OCI-LY1 (cell line): ENCODE results near the gene TRMT1L.

Source experiments
- H2AFZ ChIP-seq: fragments of 200-600 bp; sonication (generic), shearing (Covaris generic); 2 replicates; pipeline ENCODE4 v1.6.0; 2014; ENCODE audit warnings: antibody characterized with exemption, mild to moderate bottlenecking, low read length
- H3F3A ChIP-seq: fragments of 200-600 bp; sonication (generic), shearing (Covaris generic); 2 replicates; pipeline ENCODE4 v1.6.0; 2014; ENCODE audit warnings: mild to moderate bottlenecking, antibody characterized with exemption, low read length, moderate library complexity; ENCODE audit not compliant: insufficient read depth
- H3K27ac ChIP-seq: fragments of 200-600 bp; sonication (generic); 2 replicates; pipeline ENCODE4 v1.5.1; 2014; ENCODE audit warnings: low read length, mixed run types, mild to moderate bottlenecking, low read depth; ENCODE audit not compliant: poor library complexity, severe bottlenecking
- H3K27me3 ChIP-seq: fragments of 200-600 bp; sonication (generic); 2 replicates; pipeline ENCODE4 v1.6.0; 2014; ENCODE audit warnings: antibody characterized with exemption, mild to moderate bottlenecking, low read length, moderate library complexity; ENCODE audit not compliant: insufficient read depth
- H3K36me3 ChIP-seq: fragments of 200-600 bp; sonication (generic); 2 replicates; pipeline ENCODE4 v1.6.1; 2014; ENCODE audit warnings: mild to moderate bottlenecking, antibody characterized with exemption, low read length, moderate library complexity, mixed read lengths; ENCODE audit not compliant: insufficient read depth
- H3K4me1 ChIP-seq: fragments of 200-600 bp; sonication (generic); 2 replicates; pipeline ENCODE4 v1.5.1; 2014; ENCODE audit warnings: mild to moderate bottlenecking, low read length, moderate library complexity; ENCODE audit not compliant: insufficient read depth, severe bottlenecking
- H3K4me2 ChIP-seq: fragments of 200-600 bp; sonication (generic), shearing (Covaris generic); 2 replicates; pipeline ENCODE4 v1.6.1; 2014; ENCODE audit warnings: low read length
- H3K4me3 ChIP-seq: fragments of 200-600 bp; sonication (generic); 2 replicates; pipeline ENCODE4 v1.5.1; 2014; ENCODE audit warnings: low read length, low read depth, mild to moderate bottlenecking, mixed read lengths; ENCODE audit not compliant: poor library complexity, severe bottlenecking
- H3K79me2 ChIP-seq: fragments of 200-600 bp; shearing (Covaris generic); 2 replicates; pipeline ENCODE4 v1.6.1; 2016; ENCODE audit warnings: mixed run types, low read length, mixed read lengths; ENCODE audit not compliant: insufficient read depth
- H3K9ac ChIP-seq: fragments of 200-600 bp; sonication (generic), shearing (Covaris generic); 2 replicates; pipeline ENCODE4 v1.6.1; 2014; ENCODE audit warnings: mild to moderate bottlenecking, low read length, mixed read lengths
- H3K9me2 ChIP-seq: fragments of 200-600 bp; sonication (generic), shearing (Covaris generic); 2 replicates; pipeline ENCODE4 v1.6.1; 2014; ENCODE audit warnings: low read depth, mild to moderate bottlenecking, low read length, mixed read lengths
- H3K9me3 ChIP-seq: fragments of 200-600 bp; shearing (Covaris generic); 2 replicates; pipeline ENCODE4 v1.6.1; 2014; ENCODE audit warnings: low read length, mixed read lengths
- H4K20me1 ChIP-seq: fragments of 200-600 bp; sonication (generic), shearing (Covaris generic); 2 replicates; pipeline ENCODE4 v1.6.0; 2016; ENCODE audit warnings: mild to moderate bottlenecking, low read length; ENCODE audit not compliant: insufficient read depth
- EZH2 ChIP-seq: fragments of 200-600 bp; sonication (generic), shearing (Covaris generic); IDR thresholded peaks from 2 replicates; pipeline ENCODE4 v1.8.0; 2017; ENCODE audit warnings: borderline replicate concordance, mixed run types, mild to moderate bottlenecking, antibody characterized with exemption, low read length, moderate library complexity, mixed read lengths
- TF ChIP-seq, protein P1 (sequence below): fragments of 200-600 bp; sonication (generic), shearing (Covaris generic); IDR thresholded peaks from 2 replicates; pipeline ENCODE4 v1.5.1; 2017; ENCODE audit warnings: mild to moderate bottlenecking, antibody characterized with exemption, low read length, moderate library complexity, mixed read lengths

TRMT1L gene

DNA sequence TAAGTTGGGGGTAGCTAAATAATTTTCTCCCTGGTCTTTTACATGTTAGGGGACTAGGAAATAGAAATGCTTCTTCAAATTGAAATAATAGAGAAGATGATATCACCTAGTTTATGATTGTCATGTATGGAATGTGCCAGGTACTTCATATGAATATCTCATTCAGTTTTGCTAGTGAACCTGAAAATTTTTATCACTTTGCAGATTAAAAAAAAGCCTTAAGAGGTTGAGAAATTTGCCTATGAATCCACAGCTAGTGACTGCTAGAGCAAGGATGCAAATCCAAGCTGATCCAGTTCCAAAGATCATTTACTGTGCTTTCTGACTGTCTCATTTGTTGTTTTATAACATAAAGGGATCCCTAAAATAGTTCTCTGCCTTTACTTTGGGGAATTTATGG lies 86.7 kb downstream of the TRMT1L start:
- no peaks in the 10 kb centered on the region for H3K9me2 ChIP-seq
- no peaks in the 10 kb centered on the region for H4K20me1 ChIP-seq
- no peaks in the 10 kb centered on the region for H3F3A ChIP-seq
- no peak for TF ChIP-seq EZH2
- TF ChIP-seq, protein P1, sequence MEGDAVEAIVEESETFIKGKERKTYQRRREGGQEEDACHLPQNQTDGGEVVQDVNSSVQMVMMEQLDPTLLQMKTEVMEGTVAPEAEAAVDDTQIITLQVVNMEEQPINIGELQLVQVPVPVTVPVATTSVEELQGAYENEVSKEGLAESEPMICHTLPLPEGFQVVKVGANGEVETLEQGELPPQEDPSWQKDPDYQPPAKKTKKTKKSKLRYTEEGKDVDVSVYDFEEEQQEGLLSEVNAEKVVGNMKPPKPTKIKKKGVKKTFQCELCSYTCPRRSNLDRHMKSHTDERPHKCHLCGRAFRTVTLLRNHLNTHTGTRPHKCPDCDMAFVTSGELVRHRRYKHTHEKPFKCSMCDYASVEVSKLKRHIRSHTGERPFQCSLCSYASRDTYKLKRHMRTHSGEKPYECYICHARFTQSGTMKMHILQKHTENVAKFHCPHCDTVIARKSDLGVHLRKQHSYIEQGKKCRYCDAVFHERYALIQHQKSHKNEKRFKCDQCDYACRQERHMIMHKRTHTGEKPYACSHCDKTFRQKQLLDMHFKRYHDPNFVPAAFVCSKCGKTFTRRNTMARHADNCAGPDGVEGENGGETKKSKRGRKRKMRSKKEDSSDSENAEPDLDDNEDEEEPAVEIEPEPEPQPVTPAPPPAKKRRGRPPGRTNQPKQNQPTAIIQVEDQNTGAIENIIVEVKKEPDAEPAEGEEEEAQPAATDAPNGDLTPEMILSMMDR, result no peak
- no peak overlapping the region for H2AFZ ChIP-seq
- H3K9me3 ChIP-seq, result 0 out of 2 replicates have a peak, but pooled peaks cover 2% of the 10 kb centered on the region
- peaks cover 8% of the 10 kb centered on the region; the same call in 1 of the 2 replicates for H3K36me3 ChIP-seq
- no peaks in the 10 kb centered on the region for H3K27me3 ChIP-seq
- no peak overlapping the region for H3K4me3 ChIP-seq
- no peaks in the 10 kb centered on the region for H3K4me1 ChIP-seq
- H3K27ac ChIP-seq, result no peak overlapping the region
- H3K9ac ChIP-seq, result no peak overlapping the region
- H3K79me2 ChIP-seq, result peaks cover 20% of the 10 kb centered on the region; the same call in 1 of the 2 replicates
- no peak overlapping the region for H3K4me2 ChIP-seq

DNA sequence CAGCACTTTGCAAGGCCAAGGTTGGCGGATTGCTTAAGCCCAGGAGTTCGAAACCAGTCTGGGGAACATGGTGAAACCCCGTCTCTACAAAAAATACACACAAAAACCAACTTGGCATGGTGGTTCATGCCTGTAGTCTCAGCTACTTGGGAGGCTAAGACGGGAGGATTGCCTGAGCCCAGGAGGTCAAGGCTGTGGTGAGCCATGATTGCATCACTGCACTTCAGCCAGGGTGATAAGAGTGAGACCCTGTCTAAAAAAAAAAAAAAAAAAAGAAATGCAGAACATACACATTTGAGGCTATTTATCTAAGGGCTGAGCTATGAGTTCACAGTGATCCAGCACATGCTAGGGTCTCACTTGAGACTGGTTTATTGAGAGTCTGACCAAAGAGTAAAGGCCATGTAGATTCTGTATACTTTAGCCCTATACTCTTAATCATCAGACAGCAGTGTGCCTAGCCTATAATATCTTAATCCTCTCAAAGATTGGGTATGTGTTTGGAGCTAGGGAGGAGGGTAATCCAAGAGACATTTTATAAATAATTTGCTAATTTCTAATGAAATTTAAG lies 87.5 kb downstream of the TRMT1L start:
- Histone ChIP-seq H3K27me3 (no peaks in the 10 kb centered on the region), H3K79me2 (peaks cover 23% of the 10 kb centered on the region), H3K27ac (no peak overlapping the region), H3K9ac (no peak overlapping the region), H3K4me2 (no peak overlapping the region), H2AFZ (no peak overlapping the region), H3K36me3 (peaks cover 8% of the 10 kb centered on the region; the same call in 1 of the 2 replicates), H3F3A (no peaks in the 10 kb centered on the region), H4K20me1 (no peaks in the 10 kb centered on the region), H3K9me2 (no peaks in the 10 kb centered on the region), H3K4me3 (no peak overlapping the region), H3K4me1 (no peaks in the 10 kb centered on the region), H3K9me3 (0 out of 2 replicates have a peak, but pooled peaks cover 2% of the 10 kb centered on the region)
- TF ChIP-seq, protein P1, result no peak
- TF ChIP-seq EZH2, result no peak

DNA sequence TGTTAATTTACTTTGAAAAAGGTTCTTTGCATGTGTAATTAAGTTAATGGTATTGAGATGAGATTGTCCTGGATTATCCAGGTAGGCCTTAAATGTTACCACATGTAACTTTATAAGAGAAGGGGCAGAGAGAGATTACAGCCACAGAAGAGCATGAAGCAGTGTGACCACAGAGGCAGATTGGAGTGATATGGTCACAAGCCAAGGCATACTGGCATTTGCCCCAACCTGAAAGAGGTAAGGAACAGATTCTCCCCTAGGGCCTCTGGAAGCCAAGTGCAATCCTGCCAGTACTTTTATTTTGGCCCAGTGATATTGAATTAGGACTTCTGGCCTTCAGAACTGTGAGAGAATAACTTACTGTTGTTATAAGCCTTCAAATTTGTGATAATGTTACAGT lies 88.4 kb downstream of the TRMT1L start:
- no peaks in the 10 kb centered on the region for H3K27me3 ChIP-seq
- H3K36me3 ChIP-seq, result peaks cover 8% of the 10 kb centered on the region; the same call in 1 of the 2 replicates
- no peak overlapping the region for H3K9ac ChIP-seq
- no peak overlapping the region for H3K4me3 ChIP-seq
- no peaks in the 10 kb centered on the region for H3K4me1 ChIP-seq
- no peak overlapping the region for H3K4me2 ChIP-seq
- H3K79me2 ChIP-seq, result peaks cover 18% of the 10 kb centered on the region
- H2AFZ ChIP-seq, result no peak overlapping the region
- TF ChIP-seq EZH2, result no peak
- TF ChIP-seq, protein P1, result no peak
- H3K27ac ChIP-seq, result no peak overlapping the region
- no peaks in the 10 kb centered on the region for H4K20me1 ChIP-seq
- H3K9me2 ChIP-seq, result no peaks in the 10 kb centered on the region
- 0 out of 2 replicates have a peak, but pooled peaks cover 2% of the 10 kb centered on the region for H3K9me3 ChIP-seq
- no peaks in the 10 kb centered on the region for H3F3A ChIP-seq
